Stimulated activated CD8-positive, alpha-beta memory T cell treated with anti-CD3 and anti-CD28 coated beads, Interleukin-15, amount 100 ng/mL, for 4 hours (primary cell): ENCODE measurements around the gene PLEKHF1.
A peak's percentile ranks its signal among the peaks of the same experiment; 100 is the strongest.
"Not testable (repeated sequence)": the region's sequence is repeated elsewhere in the genome, so short reads cannot be mapped to it uniquely, and the experiment has no call there.

ENCODE experiments used
- DNase-seq, 2 donors: peaks; one replicate each; pipeline ENCODE4 v3.0.0-alpha.2; 2020; ENCODE audit warnings: low read depth in 2 of 2

PLEKHF1 gene

GRCh38 chr19:29665215-29665825 lies at the start of gene PLEKHF1:
Gene PLEKHF1, plus strand, starts transcription at chr19:29665461. Its CDS starts 8,379 bp downstream, at chr19:29673840.
- DNase-seq: peak; percentile 59 to 66

GRCh38 chr19:29615891-29616425 lies 49.3 kb upstream of the PLEKHF1 start:
- DNase-seq: no peak

GRCh38 chr19:29616541-29616940 lies 48.7 kb upstream of the PLEKHF1 start:
- no peak for DNase-seq

- DNase-seq: no peak
Measured at GRCh38 chr19:29617366-29618266, 47.6 kb upstream of the PLEKHF1 start.

GRCh38 chr19:29618434-29618833 lies 46.8 kb upstream of the PLEKHF1 start:
- DNase-seq: no peak

- DNase-seq: no peak
Measured at GRCh38 chr19:29618871-29619270, 46.4 kb upstream of the PLEKHF1 start.

GRCh38 chr19:29620931-29621351 lies 44.3 kb upstream of the PLEKHF1 start:
- peak in 1 of 2 donors; percentile 39 for DNase-seq

- no peak for DNase-seq
Measured at GRCh38 chr19:29622166-29623070, 42.8 kb upstream of the PLEKHF1 start.

GRCh38 chr19:29623726-29624488 lies 41.4 kb upstream of the PLEKHF1 start:
- DNase-seq: no peak

- no peak for DNase-seq
Measured at GRCh38 chr19:29624489-29625185, 40.6 kb upstream of the PLEKHF1 start.

- DNase-seq: no peak
Measured at GRCh38 chr19:29625186-29625651, 40.0 kb upstream of the PLEKHF1 start.

- DNase-seq: no peak
Measured at GRCh38 chr19:29626386-29626785, 38.9 kb upstream of the PLEKHF1 start.

- not testable (repeated sequence) for DNase-seq
Measured at GRCh38 chr19:29626832-29627231, 38.4 kb upstream of the PLEKHF1 start.

GRCh38 chr19:29628661-29629385 lies 36.4 kb upstream of the PLEKHF1 start:
- DNase-seq: no peak

- no peak for DNase-seq
Measured at GRCh38 chr19:29629836-29630534, 35.3 kb upstream of the PLEKHF1 start.

- no peak for DNase-seq
Measured at GRCh38 chr19:29630655-29631054, 34.6 kb upstream of the PLEKHF1 start.

GRCh38 chr19:29631450-29631849 lies 33.8 kb upstream of the PLEKHF1 start:
- no peak for DNase-seq

GRCh38 chr19:29634002-29634401 lies 31.3 kb upstream of the PLEKHF1 start:
- no peak for DNase-seq
